GM18505 (cell line): Measurements from ENCODE around the gene CDRT15.
"Not testable (repeated sequence)": the region's sequence is repeated elsewhere in the genome, so short reads cannot be mapped to it uniquely, and the experiment has no call there.

Experiments used
- ATAC-seq: cut with Tn5 transposase; IDR thresholded peaks from one replicate; pipeline ENCODE4 v1.9.1; 2021; ENCODE audit not compliant: unreplicated experiment
- POLR2A ChIP-seq: IDR thresholded peaks from 4 replicates; pipeline ENCODE4 v1.6.1; 2011; ENCODE audit warnings: borderline replicate concordance; ENCODE audit not compliant: insufficient read depth, insufficient read length; ENCODE audit errors: extremely low read depth

The CDRT15 gene

DNA sequence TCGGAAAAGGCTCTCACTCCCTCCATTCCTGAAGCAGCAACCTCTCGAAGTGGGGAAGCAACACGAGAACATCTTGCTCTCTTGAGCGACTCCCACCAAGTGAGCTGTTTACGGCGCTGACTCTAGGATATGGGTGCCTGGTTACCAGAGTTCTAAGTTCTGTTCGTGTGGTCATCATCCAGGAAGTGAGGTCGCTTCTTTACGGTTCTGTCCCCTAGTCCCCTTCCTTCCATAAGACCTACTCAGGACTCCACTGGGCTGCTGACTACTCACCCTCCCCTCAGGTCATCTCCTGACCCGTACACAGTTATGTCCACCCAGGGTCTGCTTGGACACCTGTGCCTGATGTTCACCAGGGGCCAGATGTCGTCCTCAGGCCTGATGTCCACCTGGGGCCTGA lies at the start of gene CDRT15:
Gene CDRT15, minus strand, starts transcription at position 101 of the 400 bp plus-strand sequence. Its CDS starts 29 bp downstream, at position 72.
- not testable (repeated sequence) for ATAC-seq

- ATAC-seq = no peak
- no peak for TF ChIP-seq POLR2A
These were observed 46.1 kb upstream of the CDRT15 start for GRCh38 chr17:14282726-14283125.

- no peak for TF ChIP-seq POLR2A
- ATAC-seq = no peak
These were observed 44.9 kb upstream of the CDRT15 start for GRCh38 chr17:14281530-14281929.

GRCh38 chr17:14276535-14277250 lies 40.0 kb upstream of the CDRT15 start:
- TF ChIP-seq POLR2A = no peak

GRCh38 chr17:14270508-14270907 lies 33.8 kb upstream of the CDRT15 start:
- TF ChIP-seq POLR2A = no peak
- ATAC-seq = no peak

More at GRCh38 chr17:14276535-14277250, 40.0 kb upstream of the CDRT15 start:
- ATAC-seq = no peak

GRCh38 chr17:14269473-14269872 lies 32.8 kb upstream of the CDRT15 start:
- no peak for TF ChIP-seq POLR2A
- no peak for ATAC-seq

- ATAC-seq = no peak
- TF ChIP-seq POLR2A = no peak
These were observed 31.6 kb upstream of the CDRT15 start for GRCh38 chr17:14268264-14268663.

- TF ChIP-seq POLR2A = no peak
- ATAC-seq = no peak
These were observed 24.7 kb upstream of the CDRT15 start for GRCh38 chr17:14261406-14261805.

DNA sequence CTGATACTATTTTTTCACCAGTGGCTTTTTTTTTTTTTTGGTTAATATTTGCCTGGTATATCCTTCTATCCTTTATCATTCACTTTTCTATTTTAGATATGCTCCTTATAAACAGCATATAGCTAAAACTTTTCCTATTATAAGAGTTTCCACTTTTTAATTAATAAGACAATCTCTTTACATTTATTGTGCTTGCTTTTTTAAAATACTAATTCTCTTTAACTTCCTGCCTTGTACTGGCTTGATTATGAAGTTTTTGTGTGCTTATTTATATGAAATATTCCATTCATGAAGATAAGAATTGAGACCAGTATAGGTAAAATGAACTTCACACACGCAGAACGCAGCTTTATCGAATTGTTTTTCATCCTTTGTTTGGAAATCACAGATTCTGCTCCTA lies 9.0 kb upstream of the CDRT15 start:
- ATAC-seq = no peak
- TF ChIP-seq POLR2A = no peak

DNA sequence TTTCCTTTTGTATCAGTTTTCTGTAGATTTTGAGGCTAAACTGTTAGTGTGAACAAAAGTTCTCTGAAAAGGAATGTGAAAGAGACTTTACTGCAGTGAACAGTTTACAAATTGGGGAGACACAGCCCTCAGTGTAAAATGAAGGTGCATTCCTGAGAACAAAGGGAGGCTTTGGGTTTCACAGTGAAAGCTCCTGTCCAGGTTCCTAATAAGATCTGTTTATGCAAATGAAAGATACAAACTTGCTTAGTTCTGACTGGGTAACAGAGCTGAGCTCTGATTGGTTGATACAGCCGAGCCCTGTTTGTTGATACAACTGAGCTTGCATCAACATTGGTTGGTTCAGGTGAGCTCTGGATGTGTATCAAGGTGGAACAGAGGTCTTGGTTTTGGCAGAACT lies 8.3 kb upstream of the CDRT15 start:
- TF ChIP-seq POLR2A = no peak
- ATAC-seq = no peak

- not testable (repeated sequence) for ATAC-seq
These were observed 2.6 kb upstream of the CDRT15 start for GRCh38 chr17:14239271-14239670.

DNA sequence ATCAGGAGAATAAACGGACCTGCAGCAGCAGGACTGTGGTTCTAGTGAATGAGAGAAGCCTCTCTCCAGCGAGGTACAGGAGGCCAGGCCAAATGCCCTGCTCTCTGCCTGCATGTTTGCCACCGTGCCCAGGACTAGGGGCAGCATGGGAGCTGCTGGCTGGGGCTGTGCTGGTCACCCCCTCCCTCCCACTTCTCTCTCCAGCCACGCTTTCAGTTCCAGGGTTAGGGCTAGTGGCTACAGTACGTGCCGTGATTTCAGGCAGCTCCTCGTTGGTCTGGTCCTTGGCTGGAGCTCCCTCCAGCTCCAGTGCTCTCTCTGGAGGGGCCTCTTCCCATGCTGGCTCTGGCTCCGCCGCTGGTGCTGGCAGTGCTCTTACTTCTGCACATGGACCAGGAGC lies 630 bp downstream of the CDRT15 start:
- not testable (repeated sequence) for ATAC-seq

- ATAC-seq = not testable (repeated sequence)
These were observed 1.6 kb downstream of the CDRT15 start for GRCh38 chr17:14235047-14235446.

DNA sequence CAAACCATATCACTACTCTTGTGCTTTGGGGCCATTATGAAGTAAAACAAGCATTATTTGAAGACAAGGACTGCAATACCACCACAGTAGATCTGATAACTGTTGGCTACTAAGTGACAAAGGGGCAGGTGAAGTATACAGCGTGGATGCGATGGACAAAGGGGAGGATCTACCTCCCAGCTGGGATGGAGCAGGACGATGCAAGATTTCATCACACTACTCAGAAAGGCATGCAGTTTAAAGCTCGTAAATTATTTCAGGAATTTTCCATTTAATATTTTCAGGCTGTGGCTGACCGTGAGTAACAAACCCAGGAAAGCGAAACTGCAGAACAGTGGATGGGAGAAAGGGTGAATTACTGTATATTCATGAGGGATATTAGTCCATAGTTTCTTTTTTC lies 5.5 kb downstream of the CDRT15 start:
- not testable (repeated sequence) for ATAC-seq

GRCh38 chr17:14228903-14229302 lies 7.8 kb downstream of the CDRT15 start:
- TF ChIP-seq POLR2A = no peak
- ATAC-seq = no peak

GRCh38 chr17:14227052-14227451 lies 9.6 kb downstream of the CDRT15 start:
- TF ChIP-seq POLR2A = no peak

More at GRCh38 chr17:14227052-14227451, 9.6 kb downstream of the CDRT15 start:
- no peak for ATAC-seq
